NB4 (cell line): ENCODE measurements around the gene CCDC191.

Experiments
- CTCF ChIP-seq: IDR thresholded peaks from one replicate; pipeline ENCODE4 v1.5.1; 2012; ENCODE audit warnings: low read depth, low read length
- POLR2A ChIP-seq: IDR thresholded peaks from 2 replicates; pipeline ENCODE4 v1.6.1; 2011; ENCODE audit warnings: mild to moderate bottlenecking; ENCODE audit not compliant: insufficient read length; ENCODE audit errors: extremely low read depth

GRCh38 chr3:113966172-113966571 is 90.2 kb downstream of the CCDC191 start:
- TF ChIP-seq CTCF (no peak), POLR2A (no peak)
